Measurements from ENCODE around the gene UQCRHL. TPM values are rescaled to one million over a fixed set of nuclear protein-coding genes. Genes with fewer than 3 reads are reported as not detected.
A peak's percentile ranks its signal among the peaks of the same experiment; 100 is the strongest.
"Not testable (repeated sequence)": the region's sequence is repeated elsewhere in the genome, so short reads cannot be mapped to it uniquely, and the experiment has no call there.

UQCRHL gene
- 1 to 10 TPM in 5 of 10 donors, under 1 TPM in 5; 0.67 to 2.2 (median 0.95) TPM for polyA plus RNA-seq (ENCODE audit: insufficient read length in 10 of 10)
- long read RNA-seq, donor 1, transcript UQCRHL-201 (1 exons, 2,180 nt), result major isoform, 6 of 6 reads
- long read RNA-seq, donor 1, partial matches to known transcripts, result 0 of 6 reads
- long read RNA-seq, donor 1, other reads (novel, unspliced or antisense), result 0 of 6 reads
- long read RNA-seq, donor 2, partial matches to known transcripts, result 0 of 2 reads
- long read RNA-seq, donor 2, other reads (novel, unspliced or antisense), result 0 of 2 reads
- long read RNA-seq, donor 3, partial matches to known transcripts, result 0 of 2 reads
- long read RNA-seq, donor 3, other reads (novel, unspliced or antisense), result 0 of 2 reads
- long read RNA-seq, donor 4, partial matches to known transcripts, result 0 of 4 reads
- long read RNA-seq, donor 4, other reads (novel, unspliced or antisense), result 0 of 4 reads
- long read RNA-seq, donor 5, transcript UQCRHL-201 (1 exons, 2,180 nt), result major isoform, 8 of 8 reads
- long read RNA-seq, donor 5, partial matches to known transcripts, result 0 of 8 reads
- long read RNA-seq, donor 5, other reads (novel, unspliced or antisense), result 0 of 8 reads
- long read RNA-seq, donor 6, partial matches to known transcripts, result 0 of 4 reads
- long read RNA-seq, donor 6, other reads (novel, unspliced or antisense), result 0 of 4 reads
- long read RNA-seq, donor 7, result 0 reads
- long read RNA-seq, donor 8, transcript UQCRHL-201 (1 exons, 2,180 nt), result major isoform, 6 of 6 reads
- long read RNA-seq, donor 8, partial matches to known transcripts, result 0 of 6 reads
- long read RNA-seq, donor 8, other reads (novel, unspliced or antisense), result 0 of 6 reads
- long read RNA-seq, donor 9, partial matches to known transcripts, result 0 of 1 reads
- long read RNA-seq, donor 9, other reads (novel, unspliced or antisense), result 0 of 1 reads

DNA sequence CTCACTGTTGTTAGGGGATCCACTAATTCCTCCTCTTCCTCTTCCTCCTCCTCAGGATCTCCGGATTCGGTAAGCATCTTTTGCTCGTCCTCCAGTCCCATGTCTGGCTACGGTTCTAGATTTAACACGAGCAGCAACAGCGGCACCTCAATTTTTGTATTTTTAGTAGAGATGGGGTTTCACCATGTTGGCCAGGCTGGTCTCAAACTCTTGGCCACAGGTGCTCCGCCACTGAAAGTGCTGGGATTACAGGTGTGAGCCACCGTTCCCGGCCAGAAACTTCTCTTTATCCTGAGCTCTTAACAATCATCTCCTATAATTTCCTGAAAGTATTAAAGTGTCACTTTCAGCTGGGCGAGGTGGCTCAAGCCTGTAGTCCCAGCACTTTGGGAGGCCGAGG is at the start of gene UQCRHL:
UQCRHL (minus strand) TSS at position 101 of the 400 bp plus-strand sequence; CDS start at position 101, 0 bp downstream.
- not testable (repeated sequence) for DNase-seq

DNA sequence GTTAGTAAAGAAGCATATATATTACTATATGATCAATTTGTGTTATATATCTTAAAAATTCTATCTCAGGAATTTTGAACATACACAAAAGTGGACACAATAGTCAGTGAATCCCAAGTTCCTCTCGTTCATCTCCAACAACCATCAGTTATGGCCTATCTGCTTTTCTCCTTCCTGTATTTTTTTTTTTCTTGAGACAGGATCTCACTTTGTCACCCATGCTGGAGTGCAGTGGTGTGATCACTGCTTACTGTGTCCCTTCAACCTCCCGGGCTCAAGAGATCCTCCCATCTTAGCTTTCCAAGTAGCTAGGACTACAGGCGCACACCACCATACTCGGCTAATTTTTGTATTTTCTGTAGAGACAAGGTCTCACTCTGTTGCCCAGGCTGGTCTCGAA is 49.4 kb upstream of the UQCRHL start:
- DNase-seq, result no peak

GRCh38 chr1:15852828-15853302 is 45.4 kb upstream of the UQCRHL start:
- no peak for DNase-seq

DNA sequence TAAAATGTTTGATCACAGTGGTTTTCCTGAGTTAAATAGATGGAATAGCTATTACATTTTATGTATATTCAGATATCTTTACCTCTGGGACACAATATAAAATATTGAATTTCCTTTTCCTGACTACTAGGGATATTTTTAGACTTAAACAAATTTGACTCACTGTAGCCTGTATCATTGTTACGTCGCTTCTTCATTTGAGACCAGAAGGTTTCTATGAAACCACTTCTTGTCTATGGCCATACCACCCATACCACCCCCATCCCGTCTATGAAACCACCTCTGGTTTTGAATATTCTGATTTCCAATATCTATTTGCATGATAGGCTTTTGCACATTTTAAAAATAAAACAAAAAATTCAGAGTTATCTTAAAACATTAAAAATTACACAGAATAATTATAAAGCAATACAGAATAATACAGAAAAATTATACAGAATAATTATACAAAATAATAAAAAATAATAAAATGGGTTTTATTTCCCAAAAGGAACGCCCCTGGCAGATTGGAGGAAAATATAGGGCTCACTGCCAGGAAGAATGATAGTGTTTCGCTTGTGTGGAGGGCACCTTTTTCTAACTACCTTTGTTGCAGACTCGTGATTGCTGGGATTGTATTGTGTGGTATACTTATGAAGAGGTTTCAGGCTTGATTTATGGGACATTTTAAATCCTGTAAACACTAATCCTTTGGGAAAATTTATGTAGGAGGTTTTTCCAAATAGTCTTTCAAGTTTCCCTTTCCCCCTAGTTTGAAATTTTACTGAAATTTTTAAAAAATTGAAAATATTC is 44.8 kb upstream of the UQCRHL start:
- DNase-seq, result no peak

DNA sequence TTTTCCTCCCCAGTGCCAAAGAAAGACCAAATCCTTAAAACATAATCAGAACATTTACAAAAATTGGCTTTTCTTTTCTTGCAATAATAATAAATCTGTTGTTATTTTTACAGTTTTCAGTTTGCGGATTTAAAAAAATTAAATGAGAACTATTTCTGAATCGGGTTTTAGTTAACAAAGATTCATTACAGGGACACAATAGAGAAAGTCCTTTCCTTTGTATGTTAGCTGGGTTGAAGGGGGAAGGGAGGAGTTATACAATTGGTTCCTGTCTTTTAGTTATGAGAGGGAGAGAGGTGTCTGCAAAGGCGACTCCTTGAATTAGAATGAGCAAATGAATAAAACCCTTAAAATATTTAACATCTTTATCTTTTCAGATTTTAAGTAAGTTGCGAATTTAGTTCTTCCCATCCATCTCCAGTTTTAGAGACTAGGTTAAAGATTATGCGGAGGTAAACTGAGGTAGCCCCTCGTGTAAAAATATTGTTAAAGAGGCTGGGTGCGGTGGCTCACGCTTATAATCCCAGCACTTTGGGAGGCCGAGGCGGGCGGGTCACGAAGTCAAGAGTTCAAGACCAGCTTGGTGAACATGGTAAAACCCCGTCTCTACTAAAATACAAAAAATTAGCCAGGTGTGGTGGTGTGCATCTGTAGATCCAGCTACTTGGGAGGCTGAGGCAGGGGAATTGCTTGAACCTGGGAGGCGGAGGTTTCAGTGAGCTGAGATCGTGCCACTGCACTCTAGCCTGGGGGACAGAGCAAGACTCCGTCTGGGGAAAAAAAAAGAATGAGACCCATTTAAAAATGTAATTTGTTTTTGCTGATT is 44.0 kb upstream of the UQCRHL start:
- no peak for DNase-seq

- peak in 1 of 3 donors; percentile 45 for DNase-seq
Observed at GRCh38 chr1:15850471-15851001, 43.1 kb upstream of the UQCRHL start.

DNA sequence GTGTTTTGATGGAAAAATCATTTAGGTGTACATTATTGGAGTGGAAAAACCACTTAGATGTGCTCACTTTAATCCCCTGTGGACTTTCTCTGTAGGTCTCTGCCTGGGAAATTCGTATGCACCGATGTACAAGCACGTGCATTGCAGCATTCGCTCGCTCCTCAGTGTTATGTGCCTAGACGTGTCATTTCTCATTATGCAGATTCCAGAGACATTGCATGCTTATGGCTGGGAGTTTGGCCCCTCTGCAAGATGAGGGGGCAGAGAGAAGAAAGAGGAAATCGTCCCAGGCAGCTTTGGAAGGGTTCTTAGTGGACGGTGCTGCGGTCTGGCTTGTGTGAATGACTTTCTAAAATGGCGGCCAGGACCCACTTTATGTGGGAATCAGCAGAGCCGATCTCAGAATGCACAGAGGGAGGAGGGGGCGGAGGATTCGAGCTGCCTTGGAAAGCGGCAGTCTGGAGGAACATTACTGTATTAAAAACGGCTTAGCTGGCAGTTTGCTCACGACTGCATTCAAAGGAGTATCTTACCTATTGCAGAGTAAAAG is 42.4 kb upstream of the UQCRHL start:
- peak; percentile 75 to 94 (median 85) for DNase-seq

DNA sequence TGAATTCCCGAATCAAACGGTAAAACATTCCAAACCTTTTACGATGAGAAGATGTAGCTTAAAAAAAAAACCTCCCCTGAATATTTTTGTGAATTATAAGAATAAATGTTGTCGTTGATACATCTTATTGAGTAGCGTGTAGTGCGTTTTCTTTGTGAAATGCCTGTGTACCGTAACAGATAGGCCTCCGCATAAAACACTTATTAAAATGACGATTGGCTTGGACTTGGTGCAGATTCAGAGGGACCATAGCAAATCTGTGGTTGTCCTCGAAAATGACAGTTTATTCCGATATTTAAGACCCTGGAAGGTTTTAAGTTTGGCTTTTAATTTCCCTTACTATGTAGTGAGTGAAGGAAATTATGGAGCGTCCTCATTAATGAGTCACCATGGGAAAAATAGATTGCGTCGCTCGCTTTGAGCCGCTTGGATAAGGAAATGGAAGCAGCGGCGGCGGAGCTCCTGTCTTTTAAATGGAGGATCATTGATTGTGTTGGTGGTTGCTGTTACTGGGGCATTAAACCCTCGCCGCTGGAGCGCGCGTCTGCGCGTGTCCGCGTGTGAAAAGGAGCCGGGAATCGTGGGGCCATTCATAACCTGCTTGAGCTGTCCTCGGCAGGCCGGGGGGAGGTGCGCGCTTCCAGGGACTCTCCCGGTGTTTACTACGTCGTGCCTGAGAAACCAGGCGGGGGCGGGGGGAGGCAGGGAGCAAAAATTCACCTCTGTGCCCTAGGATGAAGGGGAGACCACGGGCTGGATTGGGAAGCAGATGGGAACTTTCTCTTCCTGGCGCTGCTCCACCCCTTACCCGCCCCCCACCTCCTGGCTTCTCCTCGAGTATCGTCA is 41.7 kb upstream of the UQCRHL start:
- peak; percentile 85 to 95 (median 91) for DNase-seq

DNA sequence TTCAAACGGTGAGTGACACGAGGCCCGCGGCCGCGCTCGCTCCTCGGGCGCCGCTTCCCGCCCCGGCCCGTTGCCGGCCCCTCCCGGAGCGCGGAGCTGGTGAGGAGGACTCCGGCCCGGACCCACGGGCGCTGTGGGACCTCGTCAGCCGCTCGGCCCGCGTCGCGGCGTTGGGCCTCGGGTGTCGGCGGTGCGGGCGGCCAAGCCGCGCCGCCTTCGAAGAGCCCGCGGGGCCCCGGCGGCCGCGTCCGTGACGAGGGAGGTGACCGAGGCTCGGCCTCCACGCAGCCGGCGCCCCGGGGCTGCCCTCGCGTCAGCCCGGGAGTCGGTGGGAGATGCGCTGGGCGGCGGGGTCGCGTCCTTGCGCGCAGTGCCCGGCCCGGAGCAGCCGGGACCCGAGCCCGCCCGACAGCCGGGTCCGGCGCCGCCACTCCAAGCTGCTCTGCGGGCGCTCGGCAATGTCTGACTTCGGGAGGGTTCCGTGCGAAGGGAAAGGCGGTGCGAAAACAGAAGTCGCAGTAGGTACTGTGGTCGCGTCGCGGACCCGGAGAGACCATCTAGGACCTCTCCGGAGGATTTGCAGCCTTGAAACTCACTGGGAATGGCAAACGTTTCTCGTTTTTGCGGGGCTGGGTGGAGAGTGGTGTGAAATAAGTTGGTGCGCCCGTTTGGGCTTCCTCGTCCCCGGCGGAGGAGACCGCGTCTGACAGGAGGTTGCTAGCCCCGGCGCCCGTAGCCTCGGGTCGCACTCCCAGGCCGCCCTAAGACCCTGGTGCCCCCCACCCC is 40.9 kb upstream of the UQCRHL start:
- peak in 2 of 3 donors; percentile 40 to 74 for DNase-seq

- DNase-seq, result no peak
Observed at GRCh38 chr1:15847893-15848142, 40.4 kb upstream of the UQCRHL start.

DNA sequence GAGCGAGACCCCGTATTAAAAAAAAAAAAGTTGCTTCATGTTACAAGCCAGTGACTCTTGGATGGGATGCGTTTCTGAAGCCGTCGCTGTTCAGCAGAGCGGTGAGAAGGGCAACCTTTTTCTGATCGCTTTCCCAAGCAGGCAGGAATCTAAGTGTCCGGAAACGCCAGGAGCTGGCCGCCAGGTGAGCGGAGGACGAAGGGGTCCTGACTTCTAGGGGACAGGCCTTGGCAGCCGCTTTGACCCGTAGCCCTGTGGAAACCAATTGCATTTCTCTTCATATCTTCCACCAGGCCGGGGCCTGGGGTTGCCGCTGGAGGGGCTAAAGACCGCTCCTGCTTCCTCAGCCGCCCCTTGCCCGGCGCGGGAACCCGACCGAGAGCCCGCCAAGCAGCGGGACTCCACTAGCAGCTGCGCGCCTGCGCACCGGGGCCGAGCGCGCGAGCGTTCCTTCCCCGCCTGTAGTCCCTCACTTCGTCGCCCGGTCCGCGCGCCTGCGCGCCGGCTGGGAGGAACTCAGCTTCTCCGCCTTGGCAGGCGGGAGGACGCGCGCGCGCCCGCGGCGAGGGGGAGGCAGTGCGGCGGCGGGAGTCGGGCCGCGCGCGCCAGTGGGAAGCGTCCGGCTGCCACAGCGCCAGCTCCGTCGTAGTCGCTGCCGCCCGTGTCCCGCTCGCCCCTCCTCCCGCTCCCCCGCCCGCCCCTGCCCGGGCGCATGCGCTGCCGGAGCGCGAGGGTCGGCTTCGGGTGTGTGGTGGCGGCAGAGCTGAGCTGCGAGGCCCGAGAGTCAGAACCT is 39.8 kb upstream of the UQCRHL start, which contains the start of gene SPEN:
SPEN (plus strand) TSS at position 608 of the 793 bp plus-strand sequence. CDS start 361 bp downstream, outside the sequence.
- peak; percentile 99 to 100 (median 99) for DNase-seq

GRCh38 chr1:15846056-15846455 is 38.6 kb upstream of the UQCRHL start:
- DNase-seq, result not testable (repeated sequence)

DNA sequence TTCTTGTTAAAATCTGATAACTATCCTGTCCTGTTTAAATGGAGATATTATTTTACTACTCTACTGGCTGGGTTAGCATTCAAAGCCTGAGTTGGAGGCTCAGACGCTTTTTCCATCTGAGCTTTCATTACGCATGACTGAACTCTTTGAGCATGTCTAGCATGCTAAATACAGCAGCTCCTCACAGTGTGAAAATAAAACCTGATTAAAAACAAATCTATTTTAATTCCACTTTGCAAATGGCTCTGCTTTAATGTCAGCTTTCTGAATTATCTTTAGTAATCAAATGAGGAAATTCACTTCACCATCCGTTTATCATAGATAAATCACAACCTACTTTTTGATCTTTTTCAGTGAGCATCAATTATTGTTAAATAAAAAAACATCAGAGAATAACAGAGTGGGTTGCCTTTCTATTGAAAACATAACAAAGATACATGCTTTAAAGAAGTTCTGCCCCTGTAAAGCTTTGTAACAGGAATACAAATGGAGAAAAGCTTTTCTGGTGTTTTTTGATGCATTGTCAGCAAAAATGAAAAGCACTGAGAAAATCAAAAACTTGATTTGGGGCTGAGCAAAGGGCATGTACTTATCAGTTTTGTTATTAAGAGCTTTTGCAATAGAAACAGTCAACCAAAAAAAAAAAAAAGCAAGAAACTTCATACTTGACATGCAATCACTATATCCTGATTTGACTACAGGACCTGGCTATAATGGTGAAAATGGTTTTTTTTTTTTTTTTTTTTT is 36.5 kb upstream of the UQCRHL start:
- DNase-seq, result no peak

DNA sequence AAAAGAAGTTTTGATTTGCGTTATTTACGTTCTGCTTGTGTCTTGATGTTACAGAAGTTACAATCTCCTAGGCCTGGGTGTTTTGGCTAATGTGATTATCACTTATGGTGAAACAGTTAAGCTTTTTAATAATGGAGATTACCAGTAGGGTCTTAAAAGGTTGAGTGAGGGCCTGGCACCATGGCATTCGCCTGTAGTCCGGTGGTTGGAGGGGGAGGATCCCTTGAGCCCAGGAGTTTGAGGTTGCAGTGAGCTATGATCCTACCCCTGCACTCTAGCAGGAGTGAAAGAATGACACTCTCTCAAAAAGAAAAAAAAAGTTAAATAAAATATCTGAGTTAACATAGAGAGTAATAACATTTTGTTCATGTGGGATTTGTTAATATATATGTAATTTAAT is 31.3 kb upstream of the UQCRHL start:
- no peak for DNase-seq

DNA sequence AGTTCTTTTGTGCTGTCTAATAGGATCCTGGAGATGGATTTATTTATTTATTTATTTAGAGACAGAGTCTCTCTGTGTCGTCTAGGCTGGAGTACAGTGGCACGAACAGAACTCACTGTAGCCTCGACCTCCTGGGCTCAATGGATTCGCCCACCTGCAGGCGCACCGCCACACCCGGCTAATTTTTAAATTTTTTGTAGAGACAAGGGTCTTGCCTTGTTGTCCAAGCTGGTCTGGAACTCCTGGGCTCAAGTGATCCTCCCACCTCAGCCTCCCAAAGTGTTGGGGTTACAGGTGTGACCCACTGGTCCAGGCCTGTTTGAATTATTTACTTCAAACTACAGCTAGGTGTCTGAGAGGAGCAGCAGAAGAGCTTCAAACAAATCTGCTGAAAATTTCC is 30.5 kb upstream of the UQCRHL start:
- DNase-seq, result no peak

DNA sequence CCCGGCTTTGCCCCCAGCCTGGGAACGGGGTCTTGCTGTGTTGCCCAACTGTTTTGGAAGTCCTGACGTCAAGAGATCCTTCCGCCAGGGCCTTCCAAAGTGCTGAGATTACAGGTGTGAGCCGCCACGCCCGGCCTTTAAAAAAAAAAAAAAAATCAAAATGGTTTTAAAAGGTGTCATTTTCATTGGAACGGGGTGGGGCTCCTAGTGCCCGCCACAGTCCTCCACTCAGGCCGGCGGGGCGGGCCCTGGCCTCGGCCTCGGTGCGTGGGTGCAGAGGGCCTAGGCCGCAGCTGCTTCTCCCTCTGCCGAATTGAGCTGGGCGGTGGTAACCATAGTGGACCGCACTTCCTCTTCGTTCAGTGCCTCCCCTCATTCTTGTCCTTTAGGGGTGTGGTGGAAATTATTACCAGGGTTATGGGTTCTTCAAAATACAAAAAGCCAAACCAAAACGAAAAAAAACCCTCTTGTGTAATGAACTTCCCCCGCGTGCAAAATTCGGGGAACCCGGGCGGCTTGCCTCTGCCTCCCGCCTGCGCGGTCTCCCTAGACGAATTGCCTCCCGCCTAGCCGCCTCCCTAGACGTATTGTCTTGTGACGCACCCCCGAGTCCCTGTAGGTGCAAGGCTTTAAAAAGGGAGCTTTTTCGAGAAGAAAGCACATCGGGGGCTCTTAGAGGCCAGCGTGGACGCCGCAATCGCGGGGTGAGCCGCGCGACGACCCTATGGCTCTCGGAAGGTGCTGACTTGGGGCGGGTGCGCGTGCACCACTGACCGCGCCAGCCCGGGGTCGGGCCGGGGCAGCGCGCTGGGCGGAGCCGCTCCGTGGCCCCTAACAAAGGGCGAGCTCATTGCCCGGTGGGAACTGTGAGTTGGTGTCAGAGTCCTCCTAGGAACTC is 29.6 kb upstream of the UQCRHL start:
- peak in 1 of 3 donors; percentile 55 for DNase-seq

All from muscle of back (tissue), 13 donors.